A172 (cell line): Measurements from ENCODE around the gene PCTP. TPM values are rescaled to one million over a fixed set of nuclear protein-coding genes. Genes with fewer than 3 reads are reported as not detected.
A peak's percentile ranks its signal among the peaks of the same experiment; 100 is the strongest.

Source experiments
- DNase-seq: peaks from one replicate; pipeline ENCODE4 v3.0.0-alpha.2; 2015; ENCODE audit warnings: low spot score
- total RNA-seq: library from RNA; depleted of rRNA; stranded (reverse); fragments of >200 nt; shearing (Covaris generic); gene quantifications from 2 replicates; pipeline ENCODE4 v1.2.3, GENCODE V29; 2014; rRNA removed

PCTP gene
- 16.6 and 21.1 TPM in 2 replicates for total RNA-seq

- DNase-seq, result peak; percentile 91
These were observed at the start of gene PCTP for GRCh38 chr17:55750750-55751657. TSS of gene PCTP (plus strand) at chr17:55751051. CDS start at chr17:55751104, 53 bp downstream.

GRCh38 chr17:55702150-55702549 is 48.7 kb upstream of the PCTP start:
- no peak for DNase-seq

GRCh38 chr17:55704401-55704800 is 46.5 kb upstream of the PCTP start:
- DNase-seq, result no peak

GRCh38 chr17:55705847-55706246 is 45.0 kb upstream of the PCTP start:
- DNase-seq, result peak; percentile 14

GRCh38 chr17:55706808-55707773 is 43.8 kb upstream of the PCTP start:
- DNase-seq, result no peak

- no peak for DNase-seq
These were observed 42.5 kb upstream of the PCTP start for GRCh38 chr17:55708175-55708974.

GRCh38 chr17:55709440-55709839 is 41.4 kb upstream of the PCTP start:
- no peak for DNase-seq

GRCh38 chr17:55709984-55710383 is 40.9 kb upstream of the PCTP start:
- DNase-seq, result no peak

- DNase-seq, result no peak
These were observed 40.4 kb upstream of the PCTP start for GRCh38 chr17:55710410-55710809.

- DNase-seq, result no peak
These were observed 39.9 kb upstream of the PCTP start for GRCh38 chr17:55710829-55711496.

GRCh38 chr17:55717432-55717831 is 33.4 kb upstream of the PCTP start:
- DNase-seq, result no peak

GRCh38 chr17:55717898-55718735 is 32.7 kb upstream of the PCTP start:
- peak; percentile 62 for DNase-seq

- no peak for DNase-seq
These were observed 29.7 kb upstream of the PCTP start for GRCh38 chr17:55720919-55721836.

- DNase-seq, result no peak
These were observed 28.7 kb upstream of the PCTP start for GRCh38 chr17:55722016-55722736.

- DNase-seq, result peak; percentile 47
These were observed 27.9 kb upstream of the PCTP start, which contains the start of gene TMEM100 for GRCh38 chr17:55722742-55723487. TSS of gene TMEM100 (minus strand) at chr17:55722864. CDS start at chr17:55721070, 1,794 bp downstream.

- DNase-seq, result no peak
These were observed 27.4 kb upstream of the PCTP start for GRCh38 chr17:55723488-55723848.

- DNase-seq, result peak; percentile 72
These were observed 24.4 kb upstream of the PCTP start for GRCh38 chr17:55726440-55726839.
